GM18868 (cell line): Measurements from ENCODE around the gene CACNG1.
"Not testable (repeated sequence)": the region's sequence is repeated elsewhere in the genome, so short reads cannot be mapped to it uniquely, and the experiment has no call there.

Experiments used
- ATAC-seq: cut with Tn5 transposase; IDR thresholded peaks from one replicate; pipeline ENCODE4 v1.9.1; 2021; ENCODE audit warnings: mild to moderate bottlenecking, moderate library complexity; ENCODE audit not compliant: unreplicated experiment

The CACNG1 gene

DNA sequence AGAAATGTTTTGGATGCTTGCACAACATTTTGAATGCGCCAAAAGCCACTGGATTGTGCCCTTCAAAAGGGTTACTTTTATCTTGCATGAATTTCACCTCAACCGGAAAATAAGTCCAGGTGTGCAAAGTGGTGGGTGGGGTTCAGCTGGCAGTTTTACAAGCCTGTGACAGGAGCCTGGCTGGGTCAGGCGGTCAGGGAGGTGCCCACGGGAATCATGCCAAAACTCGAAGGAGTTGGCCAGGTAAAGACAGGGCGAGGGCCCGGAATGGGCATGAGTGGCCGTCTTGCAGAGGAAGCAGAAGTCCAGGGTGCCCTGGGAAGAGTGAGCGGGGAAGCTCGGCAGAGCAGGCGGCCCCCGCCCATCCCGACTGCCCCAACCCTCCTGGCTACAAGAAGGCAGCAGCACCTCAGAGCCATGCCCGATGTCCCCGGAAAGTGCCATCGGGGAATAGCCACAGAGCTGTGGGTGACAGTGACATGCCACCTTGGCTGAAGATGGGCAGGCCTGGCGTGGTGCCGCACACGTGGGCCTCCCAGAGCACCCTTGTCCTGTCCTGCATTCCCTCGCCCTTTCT, 19.1 kb upstream of the CACNG1 start:
- no peak for ATAC-seq

DNA sequence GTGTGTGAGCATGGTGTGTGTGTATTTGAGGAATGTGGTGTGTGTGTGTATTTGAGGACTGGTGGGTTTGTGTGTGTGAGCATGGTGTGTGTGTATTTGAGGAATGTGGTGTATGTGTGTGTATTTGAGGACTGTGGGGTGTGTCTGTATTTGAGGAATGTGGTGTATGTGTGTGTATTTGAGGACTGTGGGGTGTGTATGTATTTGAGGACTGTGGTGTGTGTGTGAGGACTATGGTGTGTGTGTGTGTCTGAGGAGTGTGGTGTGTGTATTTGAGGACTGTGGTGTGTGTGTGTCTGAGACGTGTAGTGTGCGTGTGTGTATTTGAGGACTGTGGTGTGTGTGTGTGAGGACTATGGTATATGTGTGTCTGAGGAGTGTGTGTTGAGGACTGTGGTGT, 18.0 kb upstream of the CACNG1 start:
- no peak for ATAC-seq

DNA sequence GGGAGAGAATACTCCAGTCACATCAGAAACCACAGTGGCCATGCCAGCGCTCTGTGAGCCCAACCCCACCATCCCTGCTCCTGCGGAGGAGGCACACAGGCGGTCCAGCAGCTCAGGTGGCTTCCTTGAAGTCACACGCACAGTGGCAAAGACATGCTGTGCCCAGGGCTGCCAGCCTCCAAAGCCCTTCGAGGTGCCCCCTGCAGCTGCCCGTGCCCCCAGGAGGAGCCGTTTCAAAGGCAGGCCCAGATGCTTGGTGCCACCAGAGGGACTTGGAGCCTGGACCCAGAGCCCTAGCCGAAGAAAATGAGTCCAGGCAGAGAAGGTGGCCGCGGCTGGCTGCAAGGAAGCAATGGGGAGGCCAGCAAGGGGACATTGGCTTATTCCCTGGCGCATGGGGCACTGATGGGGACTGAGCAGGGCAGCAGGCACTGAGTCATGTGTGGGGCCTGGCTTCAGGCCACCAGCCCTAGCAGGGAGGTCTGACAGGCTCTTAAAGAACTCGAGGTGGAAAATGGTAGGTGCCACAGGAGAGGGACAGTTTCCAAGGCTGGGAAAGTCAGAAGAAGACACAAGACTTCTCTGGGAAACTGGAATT, 17.2 kb upstream of the CACNG1 start:
- no peak for ATAC-seq

DNA sequence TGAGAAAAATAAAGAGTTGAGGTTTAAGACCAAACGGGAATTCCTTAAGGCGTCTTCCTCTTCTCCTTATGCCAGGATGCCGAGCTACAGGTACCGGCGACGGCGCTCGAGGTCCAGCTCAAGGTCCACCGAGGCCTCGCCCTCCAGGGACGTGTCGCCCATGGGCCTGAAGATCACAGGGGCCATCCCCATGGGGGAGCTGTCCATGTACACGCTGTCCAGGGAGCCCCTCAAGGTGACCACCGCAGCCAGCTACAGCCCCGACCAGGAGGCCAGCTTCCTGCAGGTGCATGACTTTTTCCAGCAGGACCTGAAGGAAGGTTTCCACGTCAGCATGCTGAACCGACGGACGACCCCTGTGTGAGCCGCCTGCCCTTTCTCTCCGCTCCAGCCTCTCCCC, 13.7 kb upstream of the CACNG1 start:
- ATAC-seq, result no peak

DNA sequence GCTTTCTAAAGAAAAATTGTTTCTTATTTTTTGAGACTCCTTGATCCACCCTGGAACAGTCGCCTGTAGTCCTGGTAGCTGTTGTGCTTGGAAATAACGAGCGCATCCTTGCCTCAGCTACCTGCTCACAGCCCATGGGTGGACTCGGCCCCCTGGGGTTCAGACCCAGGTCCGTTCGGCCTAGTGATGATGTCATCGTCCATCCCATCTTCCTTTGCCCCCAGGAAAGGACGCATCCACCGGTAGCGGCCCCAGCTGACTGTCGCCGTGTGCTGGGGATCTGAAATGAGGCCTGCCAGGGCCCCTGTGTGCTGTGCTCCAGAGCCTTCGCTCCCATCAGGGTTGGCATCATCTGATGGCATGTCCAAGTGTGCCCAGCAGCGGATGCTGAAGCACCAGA, 12.0 kb upstream of the CACNG1 start:
- no peak for ATAC-seq

DNA sequence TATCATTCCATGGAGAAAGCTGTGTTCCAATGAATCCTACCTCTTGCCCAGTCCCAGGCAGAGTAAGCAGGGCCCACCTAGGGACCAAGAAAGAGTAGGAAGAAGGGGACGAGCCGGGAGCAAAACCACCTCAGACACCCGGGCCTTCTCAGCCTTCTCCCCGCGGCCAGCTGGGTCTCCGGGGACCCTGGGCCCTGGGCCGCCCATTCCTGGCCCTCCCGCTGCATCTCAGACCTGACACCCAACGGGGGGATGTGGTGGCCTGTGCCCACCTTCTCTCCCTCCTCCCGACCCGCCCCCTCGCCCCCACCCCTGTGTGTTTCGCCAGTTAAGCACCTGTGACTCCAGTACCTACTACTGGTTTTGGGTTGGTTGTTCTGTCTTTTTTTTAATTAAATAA, 11.4 kb upstream of the CACNG1 start:
- ATAC-seq, result no peak

DNA sequence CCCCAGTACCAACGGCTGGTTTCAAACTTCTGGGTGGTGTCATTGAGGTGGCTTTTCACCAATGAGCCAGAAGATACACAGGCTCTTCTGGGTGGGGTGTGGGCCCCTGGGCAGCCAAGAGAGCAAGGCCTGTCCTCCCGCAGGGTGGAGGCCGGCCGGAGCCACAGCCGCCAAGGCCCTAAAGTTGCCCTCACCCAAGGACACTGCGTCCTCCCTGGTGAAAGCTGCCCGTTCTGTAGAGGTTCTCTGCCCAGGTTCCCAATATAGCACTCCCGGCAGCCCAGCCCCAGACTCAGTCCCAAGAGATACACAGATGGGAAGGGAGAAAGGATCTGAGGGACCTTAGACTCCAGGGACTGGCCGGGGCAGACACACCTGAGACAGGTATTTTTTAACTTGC, 10.7 kb upstream of the CACNG1 start:
- no peak for ATAC-seq

DNA sequence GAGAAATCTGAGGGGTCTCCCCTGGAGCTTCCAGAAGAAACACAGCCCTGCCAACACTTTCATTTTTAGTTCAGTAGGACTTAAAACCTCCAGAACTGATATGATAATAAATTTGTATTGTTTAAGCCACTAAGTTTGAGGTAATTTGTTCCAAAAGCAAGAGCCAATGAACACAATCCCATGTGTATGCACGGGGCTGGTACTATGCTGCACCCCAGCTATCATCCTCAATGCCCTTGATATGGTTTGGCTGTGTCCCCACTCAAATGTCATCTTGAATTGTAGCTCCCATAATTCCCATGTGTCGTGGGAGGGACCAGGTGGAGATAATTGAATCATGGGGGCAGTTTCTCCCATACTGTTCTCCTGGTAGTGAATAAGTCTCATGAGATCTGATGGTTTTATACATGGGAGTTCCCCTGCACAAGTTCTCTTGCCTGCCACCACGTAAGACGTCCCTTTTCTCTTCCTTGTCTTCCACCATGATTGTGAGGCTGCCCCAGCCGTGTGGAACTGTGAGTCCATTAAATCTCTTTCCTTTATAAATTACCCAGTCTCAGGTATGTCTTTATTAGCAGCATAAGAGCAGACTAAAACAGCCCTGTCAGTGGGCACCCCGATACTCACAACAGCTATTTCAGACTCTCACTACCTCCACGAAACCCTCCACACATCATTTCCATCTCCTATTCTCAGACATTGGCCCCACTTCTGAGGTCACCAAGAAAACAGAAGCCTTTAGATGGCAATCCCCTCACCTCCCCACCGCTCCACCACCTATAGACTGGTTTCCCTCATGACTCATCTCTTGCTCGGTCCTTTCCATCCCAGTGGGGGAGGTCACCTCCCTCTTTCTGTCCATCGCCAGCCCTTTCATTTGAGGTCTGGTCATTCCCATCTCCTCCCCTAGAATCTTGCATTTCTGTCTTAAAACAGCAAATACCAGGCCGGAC, 8.9 kb upstream of the CACNG1 start:
- ATAC-seq, result peak; percentile 47

DNA sequence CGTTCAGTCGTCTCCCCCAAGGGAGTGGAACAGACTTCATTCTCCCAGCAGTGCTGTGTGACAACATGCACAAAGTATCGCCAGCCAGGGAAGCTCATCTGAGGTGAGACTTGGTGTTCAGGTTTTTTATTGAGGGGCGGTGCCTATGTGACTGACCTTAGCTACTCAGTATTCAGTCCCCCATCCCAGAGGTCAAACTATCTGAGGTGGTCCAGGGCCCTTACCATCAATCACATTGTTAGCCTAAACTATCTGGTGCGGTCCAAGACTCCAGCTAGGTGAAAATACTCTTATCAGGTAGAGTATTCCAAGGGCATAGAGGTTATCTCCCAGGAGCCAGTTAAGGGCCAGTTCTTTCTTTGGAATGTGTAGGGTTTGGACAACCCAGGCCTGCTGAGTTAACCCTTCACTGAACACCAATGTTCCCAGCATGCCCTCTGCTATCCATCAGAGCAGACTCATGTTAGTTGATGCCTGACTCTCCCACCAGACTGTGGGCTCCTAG, 5.4 kb upstream of the CACNG1 start:
- ATAC-seq, result no peak

DNA sequence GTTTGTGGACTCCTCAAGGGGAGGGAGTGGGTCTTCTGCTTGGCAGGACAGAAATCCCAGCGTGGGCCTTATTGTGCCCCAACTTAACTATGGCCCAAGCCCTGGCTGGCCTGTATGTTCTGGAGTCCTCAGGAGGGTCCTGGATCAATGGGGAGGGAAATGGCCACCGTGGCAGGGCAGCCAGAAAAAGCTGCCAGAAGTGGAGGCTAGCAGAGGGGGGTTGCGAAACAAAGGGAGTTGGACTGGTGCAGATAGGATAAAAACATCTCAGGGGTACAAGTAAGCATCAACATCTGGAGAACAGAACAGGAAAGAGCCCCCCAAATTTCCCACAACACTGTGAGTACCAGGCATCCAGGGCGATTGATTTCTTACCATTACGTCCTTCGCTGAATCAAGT, 3.7 kb upstream of the CACNG1 start:
- no peak for ATAC-seq

DNA sequence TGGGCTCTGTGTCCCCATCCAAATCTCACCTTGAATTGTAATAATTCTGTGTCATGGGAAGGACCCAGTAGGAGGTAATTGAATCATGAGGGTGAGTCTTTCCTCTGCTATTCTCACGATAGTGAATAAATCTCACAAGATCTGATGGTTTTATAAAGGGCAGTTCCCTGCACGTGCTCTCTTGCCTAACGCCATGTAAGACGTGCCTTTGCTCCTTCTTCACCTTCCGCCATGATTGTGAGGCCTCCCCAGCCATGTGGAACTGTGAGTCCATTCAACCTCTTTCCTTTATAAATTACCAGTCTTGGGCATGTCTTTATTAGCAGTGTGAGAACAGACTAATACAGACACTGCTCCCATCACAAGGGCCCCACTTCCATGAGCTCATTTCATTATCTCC, 3.2 kb upstream of the CACNG1 start:
- not testable (repeated sequence) for ATAC-seq

DNA sequence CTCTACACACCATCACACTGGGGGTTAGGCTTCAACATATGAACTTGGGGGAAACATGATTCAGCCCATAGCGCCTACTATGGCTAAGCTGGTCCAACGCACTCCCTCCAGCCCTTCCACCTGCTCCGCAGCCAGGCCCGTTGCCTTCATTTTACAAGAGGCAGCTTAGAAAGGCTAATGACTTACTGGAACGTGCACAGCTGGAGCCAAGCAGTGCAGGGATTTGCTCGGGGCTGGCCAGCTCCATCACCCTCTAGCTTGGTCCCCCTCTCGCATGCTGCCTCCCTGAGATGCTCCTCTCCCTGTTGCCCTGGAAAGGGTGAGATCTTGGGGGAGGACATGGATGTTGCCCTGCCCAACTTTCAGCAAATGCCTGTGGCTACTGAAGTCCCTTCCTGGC, 2.8 kb upstream of the CACNG1 start:
- no peak for ATAC-seq

DNA sequence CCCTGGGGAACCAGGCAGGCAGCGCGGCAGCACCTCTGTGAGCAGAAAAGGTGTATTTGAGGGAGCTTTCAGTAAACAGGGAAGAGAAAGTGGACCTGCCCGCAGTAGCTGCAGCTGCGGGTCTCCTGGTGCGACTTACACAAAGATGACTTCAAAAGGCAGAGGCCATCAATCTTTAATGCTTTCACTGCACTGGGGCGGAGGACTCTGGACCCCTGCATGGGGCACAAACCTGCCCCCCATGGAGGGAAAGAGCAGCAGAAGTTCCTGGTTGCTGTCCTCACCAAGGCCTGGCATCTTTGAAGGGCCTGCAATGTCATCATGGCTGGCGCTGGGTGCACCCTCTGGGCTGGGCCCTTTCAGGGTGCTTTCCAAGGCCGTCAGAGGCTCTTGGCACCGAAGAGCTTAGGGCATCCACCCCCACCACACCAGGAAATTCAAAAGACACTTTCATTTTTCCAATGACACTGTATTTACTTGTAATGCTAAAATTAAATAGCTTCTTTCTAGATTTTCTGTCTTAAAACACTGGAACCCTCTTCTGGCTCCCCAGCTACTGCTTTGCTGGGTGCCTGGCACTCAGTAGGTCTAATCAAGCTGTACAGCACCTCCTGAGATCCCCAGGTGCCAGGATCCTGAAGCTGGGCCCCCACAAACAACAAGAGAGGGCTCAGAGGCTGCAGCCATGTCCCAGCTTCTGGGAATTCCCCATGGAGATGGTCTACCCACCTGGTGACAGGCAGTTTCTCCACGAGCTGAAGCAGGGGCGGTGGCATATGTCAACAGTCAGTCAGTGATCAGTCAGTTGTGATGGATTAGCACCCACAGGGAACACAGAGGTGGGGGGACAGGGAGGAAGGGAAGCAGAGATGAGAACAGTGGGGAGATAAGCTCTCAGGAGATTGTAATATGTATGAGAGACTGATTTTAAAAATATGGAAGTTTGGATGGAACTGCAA, 2.1 kb upstream of the CACNG1 start:
- ATAC-seq, result no peak

DNA sequence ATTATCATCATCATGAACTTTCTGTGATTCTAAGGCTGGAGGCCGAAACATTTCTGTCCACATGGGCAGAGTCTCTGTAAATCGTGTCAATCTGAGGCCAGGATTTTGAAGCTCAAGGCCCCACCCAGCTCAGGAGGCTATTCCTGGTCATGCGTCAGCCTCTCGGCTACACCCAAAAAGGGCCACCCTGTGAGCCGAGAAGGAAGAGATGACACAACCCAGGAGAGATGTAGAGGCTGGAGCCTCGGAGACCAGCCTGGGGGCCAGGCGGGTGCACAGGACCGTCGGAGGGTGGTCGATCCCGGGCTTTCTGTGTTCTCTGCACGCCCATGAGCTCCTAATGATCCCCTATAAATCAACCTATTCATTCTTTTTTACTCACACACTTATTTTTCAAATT, 1.1 kb upstream of the CACNG1 start:
- ATAC-seq, result no peak

DNA sequence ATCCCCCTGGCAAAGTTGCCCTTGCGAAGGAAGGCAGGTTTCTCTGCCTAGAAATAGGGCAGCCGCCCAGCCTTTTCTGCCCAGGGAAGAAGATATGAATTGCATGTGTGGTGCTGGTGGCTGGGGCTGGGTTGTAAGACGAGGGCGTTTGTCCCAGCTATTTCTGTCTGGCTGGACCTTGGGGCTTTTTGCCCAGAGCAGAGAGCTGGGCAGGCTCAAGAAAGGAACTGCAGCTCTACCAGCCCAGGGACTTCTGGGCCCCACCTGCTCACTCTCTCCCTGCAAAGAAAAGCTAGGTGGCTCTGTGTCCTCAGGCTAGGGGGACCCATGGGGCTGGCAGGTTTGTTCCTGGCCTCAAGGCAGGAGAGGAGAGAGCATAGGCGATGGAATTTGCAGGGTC, 586 bp downstream of the CACNG1 start:
- no peak for ATAC-seq

DNA sequence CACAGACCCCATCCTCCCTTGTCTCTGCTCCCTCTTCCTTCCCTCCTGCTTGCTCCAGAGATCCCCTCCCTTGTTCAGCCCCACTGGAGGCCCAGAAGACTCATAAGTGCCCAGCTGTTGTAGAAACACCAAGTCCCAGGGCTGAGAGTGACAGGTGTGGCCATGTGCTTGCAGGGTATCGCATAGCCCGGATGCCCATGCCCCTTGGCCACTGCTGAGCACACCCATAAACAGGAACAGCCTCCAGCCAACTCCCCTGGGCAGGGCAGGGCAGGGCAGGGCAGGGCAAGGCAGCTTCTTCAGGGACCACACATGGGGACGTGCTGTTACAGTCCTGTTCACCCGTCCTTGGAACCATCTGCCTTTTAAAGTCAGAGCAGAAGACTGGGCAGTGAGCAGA, 2.0 kb downstream of the CACNG1 start:
- no peak for ATAC-seq

DNA sequence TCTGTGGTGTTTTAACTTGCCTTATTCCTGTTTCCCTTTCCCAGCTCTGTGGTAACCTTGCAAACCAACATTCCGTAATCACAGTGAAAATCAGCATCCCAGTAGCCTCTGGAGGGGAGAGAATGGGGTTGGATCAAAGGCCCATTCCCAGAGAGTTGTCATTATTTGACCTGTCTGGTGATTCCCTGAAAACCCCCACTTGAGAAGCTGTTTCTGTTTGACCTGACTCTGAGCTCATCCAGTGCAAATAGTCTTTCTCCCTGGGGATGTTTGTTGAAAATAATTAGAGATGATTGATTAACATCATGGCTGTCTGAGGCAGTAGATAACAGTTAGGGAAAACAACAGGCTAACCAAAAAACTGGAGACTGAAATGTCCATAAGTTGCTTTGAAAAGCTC, 3.0 kb downstream of the CACNG1 start:
- no peak for ATAC-seq

DNA sequence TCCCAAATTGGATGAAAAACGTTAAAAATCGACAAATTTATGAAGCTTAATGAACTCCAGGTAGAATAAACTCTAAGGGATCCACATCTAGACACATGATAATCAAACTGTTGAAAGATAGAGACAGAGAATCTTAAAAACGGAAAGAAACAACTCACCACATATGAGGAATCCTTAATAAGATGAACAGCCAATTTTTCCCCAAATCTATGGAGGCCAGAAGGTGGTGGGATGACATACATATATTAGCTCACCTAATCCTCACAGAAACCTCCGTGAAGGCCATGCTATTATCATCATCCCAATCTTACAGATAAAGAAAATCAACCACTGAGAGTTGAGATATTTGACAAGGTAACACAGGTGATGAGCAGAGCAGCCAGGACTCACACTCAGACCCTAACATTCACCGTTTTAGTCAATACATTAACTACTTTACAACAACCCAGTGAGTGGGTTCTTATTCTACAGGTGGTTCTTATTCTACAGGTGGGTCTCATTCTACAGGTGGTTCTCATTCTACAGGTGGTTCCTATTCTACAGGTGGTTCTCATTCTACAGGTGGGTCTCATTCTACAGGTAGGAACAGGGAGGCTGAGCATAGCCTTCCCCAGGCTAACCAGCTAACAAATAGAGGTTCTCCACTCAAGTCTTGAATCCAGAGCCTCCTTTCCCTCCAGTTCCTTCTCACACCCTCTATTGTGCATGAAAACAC, 4.8 kb downstream of the CACNG1 start:
- ATAC-seq, result no peak

DNA sequence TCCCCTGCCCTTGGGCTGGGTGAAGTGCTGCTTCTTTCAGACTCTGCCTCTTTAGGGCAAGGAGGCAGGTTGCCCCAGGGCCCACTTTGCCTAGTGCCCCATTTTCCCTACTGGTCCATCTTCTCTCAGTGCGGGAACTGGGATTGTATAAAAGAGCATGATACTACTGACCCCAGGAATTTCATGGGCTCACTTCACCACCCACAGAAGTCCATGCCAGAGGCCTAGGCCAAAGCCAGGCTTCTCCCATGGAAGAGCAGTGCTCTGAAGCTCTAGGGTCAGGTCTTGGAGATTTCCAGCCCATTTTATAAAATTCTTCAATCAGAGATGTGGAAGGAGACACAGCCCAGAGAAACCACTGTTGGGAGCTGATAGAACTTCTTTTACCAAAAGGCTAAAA, 5.7 kb downstream of the CACNG1 start:
- ATAC-seq, result no peak

DNA sequence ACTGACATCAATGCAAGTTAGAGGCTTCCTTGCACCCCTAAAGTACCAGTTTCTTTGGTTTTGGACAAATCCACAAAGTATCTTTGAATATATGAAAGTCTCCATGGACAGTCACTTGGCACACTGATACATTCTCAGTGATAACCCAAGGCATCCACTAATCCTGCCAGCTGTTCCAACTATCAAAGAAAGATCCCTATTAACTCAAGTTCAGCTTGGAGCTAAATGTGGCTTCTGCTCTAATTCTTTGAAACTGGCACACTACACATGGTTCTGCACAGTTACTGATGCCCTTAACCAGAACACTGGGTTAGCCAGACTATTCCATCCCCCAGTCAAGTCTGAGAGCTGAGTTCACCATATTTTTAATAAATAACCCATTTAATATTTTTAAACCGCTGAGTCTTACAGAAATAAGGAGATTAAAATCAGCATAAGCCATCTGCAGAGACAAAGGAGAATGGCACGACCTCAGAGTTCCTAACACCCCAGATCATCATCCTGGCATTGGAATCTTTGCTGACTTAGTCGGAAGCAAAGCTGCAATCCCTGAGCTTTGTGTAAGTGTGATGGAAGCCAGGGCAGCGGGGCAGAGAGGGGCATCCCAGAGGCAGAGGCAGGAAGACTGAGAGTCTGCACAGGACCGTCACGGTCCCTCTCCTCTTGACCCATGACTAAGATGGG, 6.3 kb downstream of the CACNG1 start:
- ATAC-seq, result no peak
